ENCODE data around the gene SLC4A2.

DNA sequence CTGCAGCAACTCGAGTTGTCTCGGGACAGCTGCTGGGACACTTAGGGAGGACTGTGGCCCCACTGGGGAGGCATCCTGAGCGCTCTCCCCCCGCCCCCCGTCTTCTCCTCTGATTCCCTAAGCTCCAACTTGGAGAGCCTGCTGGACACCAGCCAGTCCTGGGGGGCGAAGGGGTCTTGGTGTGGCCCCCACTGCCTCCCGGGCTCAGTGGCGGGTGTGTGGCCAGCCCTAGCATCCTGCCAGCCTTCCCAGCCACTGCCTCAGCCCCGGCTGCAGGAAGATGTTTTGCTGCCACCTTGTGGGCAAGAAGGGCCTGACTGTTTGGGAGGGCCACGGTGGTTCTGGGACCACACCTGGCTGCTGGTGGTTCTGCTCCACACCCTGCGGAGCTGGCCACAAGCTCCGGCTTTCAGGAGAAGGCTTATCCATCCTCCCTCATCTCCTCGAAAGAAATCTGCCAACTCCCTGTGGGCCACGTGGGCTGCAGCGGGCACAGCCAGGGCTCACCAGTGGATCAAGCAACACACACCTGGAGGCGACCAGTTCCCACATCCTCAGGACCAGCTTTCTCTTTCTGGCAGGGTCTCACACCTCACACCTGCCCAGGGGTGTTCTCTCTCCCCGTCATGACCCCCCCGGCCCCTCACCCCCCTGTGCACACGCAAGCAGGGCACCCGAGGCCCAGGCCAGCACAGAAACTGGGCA is 51.7 kb downstream of the SLC4A2 start:
- TF ChIP-seq, protein P1, sequence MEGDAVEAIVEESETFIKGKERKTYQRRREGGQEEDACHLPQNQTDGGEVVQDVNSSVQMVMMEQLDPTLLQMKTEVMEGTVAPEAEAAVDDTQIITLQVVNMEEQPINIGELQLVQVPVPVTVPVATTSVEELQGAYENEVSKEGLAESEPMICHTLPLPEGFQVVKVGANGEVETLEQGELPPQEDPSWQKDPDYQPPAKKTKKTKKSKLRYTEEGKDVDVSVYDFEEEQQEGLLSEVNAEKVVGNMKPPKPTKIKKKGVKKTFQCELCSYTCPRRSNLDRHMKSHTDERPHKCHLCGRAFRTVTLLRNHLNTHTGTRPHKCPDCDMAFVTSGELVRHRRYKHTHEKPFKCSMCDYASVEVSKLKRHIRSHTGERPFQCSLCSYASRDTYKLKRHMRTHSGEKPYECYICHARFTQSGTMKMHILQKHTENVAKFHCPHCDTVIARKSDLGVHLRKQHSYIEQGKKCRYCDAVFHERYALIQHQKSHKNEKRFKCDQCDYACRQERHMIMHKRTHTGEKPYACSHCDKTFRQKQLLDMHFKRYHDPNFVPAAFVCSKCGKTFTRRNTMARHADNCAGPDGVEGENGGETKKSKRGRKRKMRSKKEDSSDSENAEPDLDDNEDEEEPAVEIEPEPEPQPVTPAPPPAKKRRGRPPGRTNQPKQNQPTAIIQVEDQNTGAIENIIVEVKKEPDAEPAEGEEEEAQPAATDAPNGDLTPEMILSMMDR (tag by site-specific recombination; IDR thresholded peaks at IDR 0.05) = peak; percentile 90
- TF ChIP-seq GLIS1 (tag by site-specific recombination; IDR thresholded peaks at IDR 0.05) (peak; percentile 66), ZNF133 (tag by site-specific recombination; IDR thresholded peaks at IDR 0.05) (no peak), ZNF19 (tag by site-specific recombination; IDR thresholded peaks at IDR 0.05; ENCODE audit: low read depth) (no peak), KLF1 (tag by site-specific recombination; IDR thresholded peaks at IDR 0.05) (no peak), MEIS1 (CRISPR knock-in tag; IDR thresholded peaks at IDR 0.05; ENCODE audit: borderline replicate concordance) (no peak), ZNF37A (tag by site-specific recombination; IDR thresholded peaks at IDR 0.05) (no peak)
- TF ChIP-seq, protein P2, sequence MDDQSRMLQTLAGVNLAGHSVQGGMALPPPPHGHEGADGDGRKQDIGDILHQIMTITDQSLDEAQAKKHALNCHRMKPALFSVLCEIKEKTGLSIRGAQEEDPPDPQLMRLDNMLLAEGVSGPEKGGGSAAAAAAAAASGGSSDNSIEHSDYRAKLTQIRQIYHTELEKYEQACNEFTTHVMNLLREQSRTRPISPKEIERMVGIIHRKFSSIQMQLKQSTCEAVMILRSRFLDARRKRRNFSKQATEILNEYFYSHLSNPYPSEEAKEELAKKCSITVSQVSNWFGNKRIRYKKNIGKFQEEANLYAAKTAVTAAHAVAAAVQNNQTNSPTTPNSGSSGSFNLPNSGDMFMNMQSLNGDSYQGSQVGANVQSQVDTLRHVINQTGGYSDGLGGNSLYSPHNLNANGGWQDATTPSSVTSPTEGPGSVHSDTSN (CRISPR knock-in tag; IDR thresholded peaks at IDR 0.05) = no peak
